GM20000 (cell line): ENCODE data around the gene MARCHF5.
A peak's percentile ranks its signal among the peaks of the same experiment; 100 is the strongest.
"Not testable (repeated sequence)": the region's sequence is repeated elsewhere in the genome, so short reads cannot be mapped to it uniquely, and the experiment has no call there.

ENCODE experiments used
- DNase-seq: peaks from one replicate; pipeline ENCODE4 v3.0.0; 2012; ENCODE audit warnings: low spot score
- TF ChIP-seq, protein P1 (sequence below): IDR thresholded peaks from 2 replicates; pipeline ENCODE4 v1.5.1; 2012; ENCODE audit warnings: mild to moderate bottlenecking, control low read depth; ENCODE audit errors: extremely low read depth, missing control alignments

Gene MARCHF5

DNA sequence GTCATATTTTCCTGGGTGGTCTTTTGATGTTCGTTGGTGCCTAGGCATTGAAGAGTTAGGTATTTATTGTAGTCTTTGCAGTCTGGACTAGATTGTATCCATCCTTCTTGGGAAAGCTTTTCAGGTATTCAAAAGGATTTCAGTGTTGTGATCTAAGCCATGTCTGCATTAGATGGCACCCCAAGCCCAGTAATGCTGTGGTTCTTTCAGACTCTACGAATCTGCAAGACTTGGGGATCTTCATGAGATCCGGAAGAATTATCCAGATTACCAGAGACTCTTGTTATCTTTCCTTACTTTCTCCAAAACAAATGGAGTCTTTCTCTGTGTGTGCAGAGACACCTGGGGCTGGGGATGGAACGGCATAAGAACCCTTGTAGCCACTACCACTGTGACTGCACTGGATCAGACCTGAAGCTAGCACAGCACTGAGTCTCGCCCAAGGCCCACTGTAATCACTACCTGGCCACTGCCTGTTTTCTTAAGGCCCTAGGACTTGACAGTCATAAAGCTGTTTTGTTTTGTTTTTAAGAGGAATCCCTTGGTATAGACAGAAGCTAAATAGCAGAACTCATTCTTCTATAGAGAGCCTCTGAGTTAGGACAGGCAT lies 75.5 kb downstream of the MARCHF5 start:
- DNase-seq, result no peak
- TF ChIP-seq, protein P1, sequence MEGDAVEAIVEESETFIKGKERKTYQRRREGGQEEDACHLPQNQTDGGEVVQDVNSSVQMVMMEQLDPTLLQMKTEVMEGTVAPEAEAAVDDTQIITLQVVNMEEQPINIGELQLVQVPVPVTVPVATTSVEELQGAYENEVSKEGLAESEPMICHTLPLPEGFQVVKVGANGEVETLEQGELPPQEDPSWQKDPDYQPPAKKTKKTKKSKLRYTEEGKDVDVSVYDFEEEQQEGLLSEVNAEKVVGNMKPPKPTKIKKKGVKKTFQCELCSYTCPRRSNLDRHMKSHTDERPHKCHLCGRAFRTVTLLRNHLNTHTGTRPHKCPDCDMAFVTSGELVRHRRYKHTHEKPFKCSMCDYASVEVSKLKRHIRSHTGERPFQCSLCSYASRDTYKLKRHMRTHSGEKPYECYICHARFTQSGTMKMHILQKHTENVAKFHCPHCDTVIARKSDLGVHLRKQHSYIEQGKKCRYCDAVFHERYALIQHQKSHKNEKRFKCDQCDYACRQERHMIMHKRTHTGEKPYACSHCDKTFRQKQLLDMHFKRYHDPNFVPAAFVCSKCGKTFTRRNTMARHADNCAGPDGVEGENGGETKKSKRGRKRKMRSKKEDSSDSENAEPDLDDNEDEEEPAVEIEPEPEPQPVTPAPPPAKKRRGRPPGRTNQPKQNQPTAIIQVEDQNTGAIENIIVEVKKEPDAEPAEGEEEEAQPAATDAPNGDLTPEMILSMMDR, result no peak

DNA sequence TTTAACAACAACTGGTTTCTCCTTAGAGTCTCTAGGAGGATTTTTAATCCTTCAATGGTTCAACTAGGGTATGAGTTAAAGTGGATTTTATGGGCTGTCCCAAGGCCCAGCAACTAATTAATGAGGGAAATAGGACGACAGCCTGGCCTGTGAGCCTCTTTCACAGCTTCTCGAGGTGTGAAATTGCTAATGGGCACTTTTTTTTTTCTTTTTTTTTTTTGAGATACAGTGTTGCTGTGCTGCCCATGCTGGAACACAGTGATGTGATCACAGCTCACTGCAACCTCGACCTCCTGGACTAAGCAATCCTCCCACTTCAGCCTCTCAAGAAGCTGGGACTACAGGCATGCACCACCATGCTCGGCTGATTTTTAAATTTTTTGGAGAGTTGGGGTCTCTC lies 87.0 kb downstream of the MARCHF5 start:
- no peak for DNase-seq
- TF ChIP-seq, protein P1, result no peak

DNA sequence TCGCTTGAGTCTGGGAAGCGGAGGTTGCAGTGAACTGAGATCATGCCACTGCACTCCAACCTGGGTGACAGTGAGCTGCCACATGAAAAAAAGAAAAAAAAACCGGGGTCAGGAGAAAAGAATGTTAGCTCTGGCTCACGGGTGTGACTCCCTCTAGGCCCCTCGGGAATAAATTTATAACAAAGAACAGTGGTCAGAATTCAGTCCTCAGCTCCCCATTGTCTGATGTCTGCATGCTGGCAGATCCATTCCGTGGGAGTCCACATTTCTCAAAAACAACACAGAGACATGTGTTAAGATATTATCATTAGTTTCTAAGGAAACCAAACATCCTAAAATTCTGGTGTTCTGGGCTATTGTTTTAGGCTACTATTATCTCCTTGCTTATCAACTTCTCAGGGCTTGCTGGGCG lies 90.6 kb downstream of the MARCHF5 start:
- TF ChIP-seq, protein P1, result no peak
- no peak for DNase-seq

DNA sequence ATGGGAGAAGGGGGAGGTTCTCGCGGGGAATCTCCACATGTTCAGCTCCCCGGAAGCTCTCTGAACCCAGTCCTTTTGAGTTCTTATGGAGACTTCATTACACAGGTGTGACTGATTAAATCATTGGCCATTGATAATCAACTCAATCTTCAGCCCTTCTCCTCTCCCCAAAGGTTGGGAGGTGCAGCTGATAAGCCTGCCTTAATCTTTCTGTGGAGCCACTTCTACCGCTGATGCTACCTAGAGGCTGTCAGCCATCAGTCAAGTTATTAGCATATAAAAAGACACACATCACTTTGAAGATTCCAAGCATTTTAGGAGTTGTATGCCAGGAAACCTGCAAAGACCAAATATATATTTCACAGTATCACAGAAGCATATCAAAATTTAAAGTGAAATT lies 91.7 kb downstream of the MARCHF5 start:
- TF ChIP-seq, protein P1, result no peak
- no peak for DNase-seq

DNA sequence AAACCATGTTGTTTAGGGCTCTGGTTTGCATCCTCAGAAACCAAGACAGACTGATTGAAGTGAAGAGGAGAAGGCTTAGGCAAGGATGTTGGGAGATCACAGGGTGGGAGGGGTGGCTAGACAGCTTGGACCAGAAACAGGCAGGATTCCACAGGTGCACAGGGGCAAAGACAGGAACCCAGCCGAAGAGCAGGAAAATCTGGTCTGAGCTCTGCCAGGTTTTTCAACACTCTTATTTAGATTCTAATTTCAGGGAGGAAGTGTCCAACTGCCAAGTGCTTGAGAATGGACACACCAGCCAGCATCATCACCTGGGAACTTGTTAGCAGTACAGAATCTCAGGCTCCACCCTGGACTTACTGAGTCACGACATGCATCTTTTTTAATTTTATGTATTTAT lies 93.8 kb downstream of the MARCHF5 start:
- TF ChIP-seq, protein P1, result no peak

DNA sequence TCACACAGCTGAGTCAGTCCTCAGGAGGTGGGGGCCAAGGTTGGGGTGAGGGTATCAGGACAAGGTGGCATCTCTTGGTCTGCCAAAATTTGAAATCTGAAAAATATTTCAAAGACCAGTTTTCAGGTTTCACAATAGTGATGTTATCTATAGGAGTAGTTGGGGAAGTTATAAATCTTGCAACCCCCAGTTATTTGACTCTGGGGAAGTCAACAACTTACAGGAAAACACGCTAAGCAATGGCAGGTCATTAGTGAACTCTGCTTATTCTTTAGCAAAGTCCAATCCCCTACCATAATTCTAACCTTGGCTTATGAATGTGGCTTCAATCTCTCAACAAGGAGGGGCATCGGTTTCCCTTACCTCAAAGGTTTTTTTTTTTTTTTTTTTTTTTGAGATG lies 94.9 kb downstream of the MARCHF5 start:
- TF ChIP-seq, protein P1, result no peak
- DNase-seq, result no peak

More for the DNA sequence above, 93.8 kb downstream of the MARCHF5 start:
- DNase-seq, result no peak

DNA sequence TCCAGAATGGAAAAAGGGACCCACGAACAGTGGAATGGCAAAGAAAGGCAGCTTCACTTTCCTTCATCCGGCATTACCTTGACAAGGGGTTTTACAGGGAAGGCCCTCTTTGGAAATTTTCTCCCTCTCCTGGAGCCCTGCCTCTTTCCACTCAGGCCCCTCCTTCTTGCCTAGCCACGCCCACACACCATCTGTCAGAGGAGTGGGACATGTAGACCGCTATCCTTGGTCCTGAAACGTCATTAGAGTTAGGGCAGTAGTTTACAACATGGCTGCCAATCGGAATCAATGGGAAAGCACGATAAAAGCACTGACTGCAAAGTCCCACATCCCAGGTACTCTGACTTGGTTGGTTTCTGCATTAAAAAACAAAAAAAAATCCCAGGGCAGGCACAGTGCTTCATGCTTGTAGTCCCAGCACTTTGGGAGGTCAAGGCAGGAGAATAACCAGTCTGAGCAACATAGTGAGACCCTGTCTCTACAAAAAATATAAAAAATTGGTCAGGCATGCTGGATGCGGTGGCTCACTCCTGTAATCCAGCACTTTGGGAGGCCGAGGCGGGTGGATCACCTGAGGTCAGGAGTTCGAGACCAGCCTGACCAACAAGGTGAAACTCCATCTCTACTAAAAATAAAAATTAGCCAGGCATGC lies 96.4 kb downstream of the MARCHF5 start:
- TF ChIP-seq, protein P1, result no peak
- DNase-seq, result peak; percentile 46

DNA sequence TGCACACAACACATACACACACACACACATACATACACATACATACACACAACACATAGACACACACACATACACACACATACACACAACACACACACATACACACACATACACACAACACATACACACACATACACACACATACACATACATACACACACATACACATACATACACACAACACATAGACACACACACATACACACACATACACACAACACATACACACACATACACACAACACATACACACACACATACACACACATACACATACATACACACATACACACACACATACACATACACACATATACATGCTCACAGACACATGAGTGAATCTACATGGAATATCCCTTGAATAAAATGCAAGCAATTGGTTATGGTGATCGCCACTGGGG lies 102.2 kb downstream of the MARCHF5 start:
- DNase-seq, result not testable (repeated sequence)
